Fibroblast of lung (primary cell): ENCODE data around the gene ROBO4. TPM values are rescaled to one million over a fixed set of nuclear protein-coding genes. Genes with fewer than 3 reads are reported as not detected.
A peak's percentile ranks its signal among the peaks of the same experiment; 100 is the strongest.

Experiments used
- DNase-seq, 2 donors: peaks; one replicate each; pipeline versions ENCODE4 v3.0.0 to v3.0.0-alpha.2; 2010; ENCODE audit warnings: low read depth in 2 of 2
- H2AFZ ChIP-seq: 2 replicates; pipeline ENCODE4 v1.5.1; 2012; ENCODE audit warnings: low read length, control low read depth, inconsistent platforms
- H3K27ac ChIP-seq: 2 replicates; pipeline ENCODE4 v1.5.1; 2011; ENCODE audit warnings: low read length, control low read depth; ENCODE audit not compliant: insufficient read depth
- H3K27me3 ChIP-seq: 2 replicates; pipeline ENCODE4 v1.5.1; 2011; ENCODE audit warnings: mild to moderate bottlenecking, low read length; ENCODE audit not compliant: control insufficient read depth, insufficient read depth
- H3K36me3 ChIP-seq: 2 replicates; pipeline ENCODE4 v1.5.1; 2011; ENCODE audit warnings: low read length; ENCODE audit not compliant: control insufficient read depth, insufficient read depth
- H3K4me1 ChIP-seq: 2 replicates; pipeline ENCODE4 v1.5.1; 2011; ENCODE audit warnings: low read length; ENCODE audit not compliant: control insufficient read depth, insufficient read depth; ENCODE audit errors: extremely low read depth
- H3K4me2 ChIP-seq: 2 replicates; pipeline ENCODE4 v1.5.1; 2011; ENCODE audit warnings: low read length, control low read depth; ENCODE audit not compliant: insufficient read depth; ENCODE audit errors: extremely low read depth
- H3K4me3 ChIP-seq, 4 experiments: fragments of 200-600 bp in 1 of 4; sonication (generic) in 1 of 4; replicated peaks in 1 of 4; 2 replicates each; pipeline ENCODE4 v1.5.1; 2011 to 2016; ENCODE audit warnings: low read length in 4 of 4, low read depth in 3 of 4, mild to moderate bottlenecking in 3 of 4, control low read depth in 2 of 4, inconsistent platforms in 1 of 4, mixed read lengths in 1 of 4; ENCODE audit not compliant: insufficient read depth in 1 of 4; ENCODE audit errors: control extremely low read depth in 1 of 4
- H3K79me2 ChIP-seq: 2 replicates; pipeline ENCODE4 v1.5.1; 2012; ENCODE audit warnings: mild to moderate bottlenecking, low read length, inconsistent platforms; ENCODE audit not compliant: control insufficient read depth, insufficient read depth
- H3K9ac ChIP-seq: 2 replicates; pipeline ENCODE4 v1.5.1; 2011; ENCODE audit warnings: mild to moderate bottlenecking, low read length, control low read depth; ENCODE audit not compliant: insufficient read depth
- H3K9me3 ChIP-seq: 2 replicates; pipeline ENCODE4 v1.5.1; 2012; ENCODE audit warnings: low read depth, low read length; ENCODE audit not compliant: control insufficient read depth, insufficient read depth
- H4K20me1 ChIP-seq: 2 replicates; pipeline ENCODE4 v1.5.1; 2011; ENCODE audit warnings: low read length; ENCODE audit not compliant: control insufficient read depth, insufficient read depth; ENCODE audit errors: extremely low read depth
- EZH2 ChIP-seq: IDR thresholded peaks from 2 replicates; pipeline ENCODE4 v1.5.1; 2012; ENCODE audit warnings: low read length, control low read depth, mild to moderate bottlenecking; ENCODE audit errors: missing control alignments
- polyA plus RNA-seq, 2 donors: library from polyadenylated mRNA; depleted of rRNA in 1 of 2; stranded (reverse) in 1 of 2; unstranded in 1 of 2; fragments of >200 nt; gene quantifications; 2 replicates each; pipeline ENCODE4 v1.2.1, GENCODE V29; 2011 to 2012; ENCODE audit warnings: missing spikeins in 1 of 2
- total RNA-seq: library from RNA; depleted of rRNA; stranded (reverse); fragments of >200 nt; gene quantifications from 2 replicates; pipeline ENCODE4 v1.2.1, GENCODE V29; 2014
- TF ChIP-seq, protein P1 (sequence below), 2 donors: IDR thresholded peaks in 1 of 2; conservative IDR thresholded peaks in 1 of 2; 1 replicate in 1 of 2; 2 replicates in 1 of 2; pipeline ENCODE4 v1.5.1; 2011 to 2012; ENCODE audit warnings: low read length in 2 of 2, control low read depth in 1 of 2, inconsistent platforms in 1 of 2, low read depth in 1 of 2, mild to moderate bottlenecking in 1 of 2

ROBO4 gene
- total and polyA plus RNA-seq, 2 donors (not counting 1 experiment from before 2014, with no cell fraction given): 0.45 to 0.66 TPM

DNA sequence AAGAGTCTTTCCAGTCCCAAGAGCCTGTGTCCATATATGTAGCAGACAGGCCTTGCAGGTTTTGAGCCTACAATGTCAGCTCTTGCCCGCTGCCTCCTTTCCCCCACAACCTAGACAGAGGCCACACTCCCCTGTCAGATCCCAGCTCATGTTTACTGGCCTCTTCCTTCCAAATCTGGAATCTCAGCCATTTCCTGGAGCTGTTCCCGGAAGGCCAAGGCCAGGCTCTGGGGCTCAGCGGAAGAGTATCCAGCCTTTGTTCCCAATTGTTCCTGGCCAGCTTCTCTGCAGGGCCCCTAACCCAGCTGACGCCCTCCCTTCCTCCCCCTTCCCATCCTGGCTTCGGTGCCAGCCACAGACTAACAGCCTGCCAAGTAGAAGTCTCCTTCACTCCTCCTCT is 1.0 kb upstream of the ROBO4 start:
- Histone ChIP-seq H3K9me3 (no peaks in the 10 kb centered on the region), H3K79me2 (no peaks in the 10 kb centered on the region), H3K4me3 (no peak overlapping the region), H3K27ac (peak overlapping the region; percentile 96), H3K4me2 (peak overlapping the region; percentile 58), H3K36me3 (no peaks in the 10 kb centered on the region), H4K20me1 (no peaks in the 10 kb centered on the region), H3K4me1 (peaks cover 42% of the 10 kb centered on the region), H3K9ac (peak overlapping the region; percentile 43), H2AFZ (peak overlapping the region; percentile 73), H3K27me3 (no peaks in the 10 kb centered on the region)
- no peak for TF ChIP-seq EZH2
- TF ChIP-seq, protein P1, sequence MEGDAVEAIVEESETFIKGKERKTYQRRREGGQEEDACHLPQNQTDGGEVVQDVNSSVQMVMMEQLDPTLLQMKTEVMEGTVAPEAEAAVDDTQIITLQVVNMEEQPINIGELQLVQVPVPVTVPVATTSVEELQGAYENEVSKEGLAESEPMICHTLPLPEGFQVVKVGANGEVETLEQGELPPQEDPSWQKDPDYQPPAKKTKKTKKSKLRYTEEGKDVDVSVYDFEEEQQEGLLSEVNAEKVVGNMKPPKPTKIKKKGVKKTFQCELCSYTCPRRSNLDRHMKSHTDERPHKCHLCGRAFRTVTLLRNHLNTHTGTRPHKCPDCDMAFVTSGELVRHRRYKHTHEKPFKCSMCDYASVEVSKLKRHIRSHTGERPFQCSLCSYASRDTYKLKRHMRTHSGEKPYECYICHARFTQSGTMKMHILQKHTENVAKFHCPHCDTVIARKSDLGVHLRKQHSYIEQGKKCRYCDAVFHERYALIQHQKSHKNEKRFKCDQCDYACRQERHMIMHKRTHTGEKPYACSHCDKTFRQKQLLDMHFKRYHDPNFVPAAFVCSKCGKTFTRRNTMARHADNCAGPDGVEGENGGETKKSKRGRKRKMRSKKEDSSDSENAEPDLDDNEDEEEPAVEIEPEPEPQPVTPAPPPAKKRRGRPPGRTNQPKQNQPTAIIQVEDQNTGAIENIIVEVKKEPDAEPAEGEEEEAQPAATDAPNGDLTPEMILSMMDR (conservative IDR thresholded peaks at IDR 0.05 in 1 of 2, IDR thresholded peaks at IDR 0.05 in 1 of 2; ENCODE audit: low read depth in 1 of 2, low read length in 2 of 2): no peak
- peak in 1 of 2 donors; percentile 79 for DNase-seq

DNA sequence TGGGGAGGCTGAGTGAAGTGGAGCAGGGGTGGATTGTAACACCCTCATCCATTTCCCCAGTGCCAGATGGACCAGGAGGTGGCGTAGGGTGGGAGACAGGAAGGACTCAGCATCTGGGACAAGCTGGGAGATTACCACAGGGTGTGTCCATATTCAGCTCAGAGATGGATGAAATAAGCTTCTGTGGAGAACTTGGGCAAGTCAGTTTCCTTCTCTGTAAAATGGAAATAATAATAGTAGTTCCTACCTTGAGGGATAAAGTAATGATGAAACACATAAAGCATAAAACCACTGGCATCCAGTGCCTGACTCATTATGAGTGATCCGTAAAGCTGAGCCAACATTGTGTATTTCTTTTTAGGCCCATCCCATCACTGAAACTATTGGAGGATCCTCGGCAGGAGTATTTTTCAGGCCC is 607 bp upstream of the ROBO4 start:
- Histone ChIP-seq H3K4me2 (peak overlapping the region; percentile 58), H3K9me3 (no peaks in the 10 kb centered on the region), H2AFZ (peak overlapping the region; percentile 73), H3K36me3 (no peaks in the 10 kb centered on the region), H3K79me2 (no peaks in the 10 kb centered on the region), H3K9ac (no peak overlapping the region), H3K27me3 (no peaks in the 10 kb centered on the region), H3K27ac (peak overlapping the region; percentile 96), H3K4me3 (no peak overlapping the region), H3K4me1 (peaks cover 42% of the 10 kb centered on the region), H4K20me1 (no peaks in the 10 kb centered on the region)
- DNase-seq: peak; percentile 92 to 94
- TF ChIP-seq EZH2: no peak
- TF ChIP-seq, protein P1 (conservative IDR thresholded peaks at IDR 0.05 in 1 of 2, IDR thresholded peaks at IDR 0.05 in 1 of 2; ENCODE audit: low read depth in 1 of 2, low read length in 2 of 2): peak in 1 of 2 donors; percentile 18

DNA sequence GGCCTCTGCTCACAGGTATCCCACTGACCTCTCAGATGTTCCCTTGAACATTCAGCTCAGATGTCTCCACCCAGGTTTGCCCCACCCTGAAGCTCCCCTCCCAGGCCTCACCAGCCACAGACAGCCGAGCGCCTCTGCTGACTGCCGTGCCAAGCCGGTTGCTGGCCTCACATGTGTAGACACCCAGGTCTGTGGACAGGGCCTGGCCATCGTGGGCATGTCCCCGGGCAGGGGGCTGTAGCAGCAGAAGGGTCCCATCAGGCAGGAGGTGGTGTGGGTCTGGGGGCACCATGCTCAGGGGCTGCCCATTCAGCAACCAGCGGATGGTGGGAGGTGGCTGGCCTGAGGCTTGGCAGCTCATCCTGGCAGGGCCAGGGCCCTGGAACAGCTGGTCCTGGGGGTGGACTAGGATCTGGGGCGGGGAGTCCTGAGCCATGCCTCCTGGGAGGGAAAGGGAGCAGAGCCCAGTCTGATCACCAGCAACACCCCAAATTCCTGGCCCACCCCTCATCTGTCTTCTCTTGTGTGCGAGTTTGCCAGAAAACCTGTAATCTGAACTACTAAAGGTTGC is 759 bp downstream of the ROBO4 start:
- Histone ChIP-seq H3K79me2 (no peaks in the 10 kb centered on the region), H3K36me3 (no peaks in the 10 kb centered on the region), H2AFZ (no peak overlapping the region), H3K4me3 (no peak overlapping the region), H4K20me1 (no peaks in the 10 kb centered on the region), H3K27me3 (no peaks in the 10 kb centered on the region), H3K9me3 (no peaks in the 10 kb centered on the region), H3K9ac (no peak overlapping the region), H3K4me2 (no peak overlapping the region), H3K27ac (peak overlapping the region; percentile 96), H3K4me1 (peaks cover 42% of the 10 kb centered on the region)
- TF ChIP-seq, protein P1 (conservative IDR thresholded peaks at IDR 0.05 in 1 of 2, IDR thresholded peaks at IDR 0.05 in 1 of 2; ENCODE audit: low read depth in 1 of 2, low read length in 2 of 2): no peak
- no peak for TF ChIP-seq EZH2
- DNase-seq: no peak
